ENCODE results near the gene IFT22.
A peak's percentile ranks its signal among the peaks of the same experiment; 100 is the strongest.
"Not testable (repeated sequence)": the region's sequence is repeated elsewhere in the genome, so short reads cannot be mapped to it uniquely, and the experiment has no call there.

Gene IFT22

GRCh38 chr7:101321491-101322401 is at the start of gene IFT22:
Gene IFT22 (minus strand): TSS chr7:101321812. CDS start chr7:101321709, 103 bp downstream.
- DNase-seq: peak; percentile 87

- no peak for DNase-seq
Observed at GRCh38 chr7:101370836-101371235, 49.2 kb upstream of the IFT22 start.

- DNase-seq: no peak
Observed at GRCh38 chr7:101368422-101369165, 47.0 kb upstream of the IFT22 start.

- no peak for DNase-seq
Observed at GRCh38 chr7:101367676-101368075, 46.1 kb upstream of the IFT22 start.

GRCh38 chr7:101365956-101366355 is 44.3 kb upstream of the IFT22 start:
- no peak for DNase-seq

GRCh38 chr7:101363734-101364374 is 42.2 kb upstream of the IFT22 start:
- peak; percentile 72 for DNase-seq

- DNase-seq: no peak
Observed at GRCh38 chr7:101363196-101363733, 41.7 kb upstream of the IFT22 start.

- DNase-seq: no peak
Observed at GRCh38 chr7:101362334-101363195, 41.0 kb upstream of the IFT22 start, which contains the start of gene COL26A1. Gene COL26A1 (plus strand): TSS chr7:101362875. CDS start chr7:101363033, 158 bp downstream.

- DNase-seq: no peak
Observed at GRCh38 chr7:101357433-101357832, 35.8 kb upstream of the IFT22 start.

- DNase-seq: no peak
Observed at GRCh38 chr7:101352920-101353308, 31.3 kb upstream of the IFT22 start.

- not testable (repeated sequence) for DNase-seq
Observed at GRCh38 chr7:101349300-101349699, 27.7 kb upstream of the IFT22 start.

- not testable (repeated sequence) for DNase-seq
Observed at GRCh38 chr7:101348456-101349067, 26.9 kb upstream of the IFT22 start.

- DNase-seq: no peak
Observed at GRCh38 chr7:101347477-101347876, 25.9 kb upstream of the IFT22 start.

GRCh38 chr7:101342892-101343291 is 21.3 kb upstream of the IFT22 start:
- DNase-seq: no peak

- DNase-seq: no peak
Observed at GRCh38 chr7:101340379-101340778, 18.8 kb upstream of the IFT22 start.

- no peak for DNase-seq
Observed at GRCh38 chr7:101333912-101334311, 12.3 kb upstream of the IFT22 start.

GRCh38 chr7:101332026-101332425 is 10.4 kb upstream of the IFT22 start:
- no peak for DNase-seq

GRCh38 chr7:101330011-101330484 is 8.4 kb upstream of the IFT22 start:
- DNase-seq: no peak

- no peak for DNase-seq
Observed at GRCh38 chr7:101328159-101328558, 6.5 kb upstream of the IFT22 start.

- no peak for DNase-seq
Observed at GRCh38 chr7:101319401-101319800, 2.2 kb downstream of the IFT22 start.

GRCh38 chr7:101315336-101315735 is 6.3 kb downstream of the IFT22 start:
- peak; percentile 57 for DNase-seq

Data from stimulated activated CD4-positive, alpha-beta T cell treated with anti-CD3 and anti-CD28 coated beads, Interleukin-4, amount 100 ng/mL, for 24 hours (primary cell).